Measurements from ENCODE around the gene PTCH2.

DNA sequence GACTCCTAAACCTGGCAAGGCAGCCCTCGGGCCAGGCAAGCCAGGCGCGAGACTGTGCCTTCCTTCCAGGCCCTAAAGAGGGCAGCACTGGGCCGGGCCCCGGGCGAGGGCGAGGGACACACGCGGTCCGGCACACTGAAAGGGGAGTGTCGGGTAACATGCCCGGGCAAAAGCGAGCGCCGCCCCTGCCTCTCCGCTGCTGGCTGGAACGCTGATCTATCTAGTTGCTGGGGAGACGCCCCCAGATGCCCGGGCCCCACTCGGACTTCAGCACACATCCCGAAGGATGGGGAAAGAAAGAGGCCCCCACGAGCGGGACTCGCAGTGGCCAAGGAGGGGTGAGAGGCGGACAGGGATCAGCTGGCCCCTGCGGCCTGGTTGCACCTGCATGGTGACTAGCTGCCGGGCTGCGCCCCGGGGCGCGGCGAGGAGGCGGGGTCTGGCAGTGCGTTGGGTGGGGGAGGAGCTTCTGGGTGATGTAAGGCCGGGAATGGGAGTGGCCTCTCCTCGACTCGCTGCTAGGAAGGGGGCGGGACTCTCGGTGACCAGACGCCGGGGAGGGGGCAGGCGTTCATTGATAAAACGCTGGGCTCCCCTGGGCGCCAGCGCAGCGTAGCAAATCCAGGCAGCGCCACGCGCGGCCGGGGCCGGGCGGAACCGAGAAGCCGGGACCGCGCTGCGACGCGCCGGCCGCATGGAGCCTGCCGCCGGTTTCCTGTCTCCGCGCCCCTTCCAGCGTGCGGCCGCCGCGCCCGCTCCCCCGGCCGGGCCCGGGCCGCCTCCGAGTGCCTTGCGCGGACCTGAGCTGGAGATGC, 43.1 kb downstream of the PTCH2 start, which contains the start of gene PLK3:
- TF ChIP-seq RARB (CRISPR knock-in tag; IDR thresholded peaks at IDR 0.05) (no peak), ZC3H10 (CRISPR knock-in tag; IDR thresholded peaks at IDR 0.05) (0 out of 2 replicates have a peak, but pooled peaks have one; percentile 10), SNAI2 (CRISPR knock-in tag; IDR thresholded peaks at IDR 0.05) (peak; percentile 70; the same call in 1 of the 2 replicates), ARNTL (CRISPR knock-in tag; IDR thresholded peaks at IDR 0.05; ENCODE audit: borderline replicate concordance, low read depth) (no peak), PPARA (CRISPR knock-in tag; IDR thresholded peaks at IDR 0.05; ENCODE audit: borderline replicate concordance) (no peak), ZNF70 (CRISPR knock-in tag; IDR thresholded peaks at IDR 0.05) (no peak; the same call in 1 of the 2 replicates), ZFP3 (CRISPR knock-in tag; IDR thresholded peaks at IDR 0.05) (no peak)
- TF ChIP-seq, protein P1, sequence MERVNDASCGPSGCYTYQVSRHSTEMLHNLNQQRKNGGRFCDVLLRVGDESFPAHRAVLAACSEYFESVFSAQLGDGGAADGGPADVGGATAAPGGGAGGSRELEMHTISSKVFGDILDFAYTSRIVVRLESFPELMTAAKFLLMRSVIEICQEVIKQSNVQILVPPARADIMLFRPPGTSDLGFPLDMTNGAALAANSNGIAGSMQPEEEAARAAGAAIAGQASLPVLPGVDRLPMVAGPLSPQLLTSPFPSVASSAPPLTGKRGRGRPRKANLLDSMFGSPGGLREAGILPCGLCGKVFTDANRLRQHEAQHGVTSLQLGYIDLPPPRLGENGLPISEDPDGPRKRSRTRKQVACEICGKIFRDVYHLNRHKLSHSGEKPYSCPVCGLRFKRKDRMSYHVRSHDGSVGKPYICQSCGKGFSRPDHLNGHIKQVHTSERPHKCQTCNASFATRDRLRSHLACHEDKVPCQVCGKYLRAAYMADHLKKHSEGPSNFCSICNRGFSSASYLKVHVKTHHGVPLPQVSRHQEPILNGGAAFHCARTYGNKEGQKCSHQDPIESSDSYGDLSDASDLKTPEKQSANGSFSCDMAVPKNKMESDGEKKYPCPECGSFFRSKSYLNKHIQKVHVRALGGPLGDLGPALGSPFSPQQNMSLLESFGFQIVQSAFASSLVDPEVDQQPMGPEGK (CRISPR knock-in tag; IDR thresholded peaks at IDR 0.05; ENCODE audit: borderline replicate concordance) = peak; percentile 47; the same call in 1 of the 2 replicates
- TF ChIP-seq, protein P2, sequence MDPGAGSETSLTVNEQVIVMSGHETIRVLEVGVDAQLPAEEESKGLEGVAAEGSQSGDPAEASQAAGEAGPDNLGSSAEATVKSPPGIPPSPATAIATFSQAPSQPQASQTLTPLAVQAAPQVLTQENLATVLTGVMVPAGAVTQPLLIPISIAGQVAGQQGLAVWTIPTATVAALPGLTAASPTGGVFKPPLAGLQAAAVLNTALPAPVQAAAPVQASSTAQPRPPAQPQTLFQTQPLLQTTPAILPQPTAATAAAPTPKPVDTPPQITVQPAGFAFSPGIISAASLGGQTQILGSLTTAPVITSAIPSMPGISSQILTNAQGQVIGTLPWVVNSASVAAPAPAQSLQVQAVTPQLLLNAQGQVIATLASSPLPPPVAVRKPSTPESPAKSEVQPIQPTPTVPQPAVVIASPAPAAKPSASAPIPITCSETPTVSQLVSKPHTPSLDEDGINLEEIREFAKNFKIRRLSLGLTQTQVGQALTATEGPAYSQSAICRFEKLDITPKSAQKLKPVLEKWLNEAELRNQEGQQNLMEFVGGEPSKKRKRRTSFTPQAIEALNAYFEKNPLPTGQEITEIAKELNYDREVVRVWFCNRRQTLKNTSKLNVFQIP (CRISPR knock-in tag; IDR thresholded peaks at IDR 0.05; ENCODE audit: borderline replicate concordance, low read depth) = no peak
- TF ChIP-seq, protein P3, sequence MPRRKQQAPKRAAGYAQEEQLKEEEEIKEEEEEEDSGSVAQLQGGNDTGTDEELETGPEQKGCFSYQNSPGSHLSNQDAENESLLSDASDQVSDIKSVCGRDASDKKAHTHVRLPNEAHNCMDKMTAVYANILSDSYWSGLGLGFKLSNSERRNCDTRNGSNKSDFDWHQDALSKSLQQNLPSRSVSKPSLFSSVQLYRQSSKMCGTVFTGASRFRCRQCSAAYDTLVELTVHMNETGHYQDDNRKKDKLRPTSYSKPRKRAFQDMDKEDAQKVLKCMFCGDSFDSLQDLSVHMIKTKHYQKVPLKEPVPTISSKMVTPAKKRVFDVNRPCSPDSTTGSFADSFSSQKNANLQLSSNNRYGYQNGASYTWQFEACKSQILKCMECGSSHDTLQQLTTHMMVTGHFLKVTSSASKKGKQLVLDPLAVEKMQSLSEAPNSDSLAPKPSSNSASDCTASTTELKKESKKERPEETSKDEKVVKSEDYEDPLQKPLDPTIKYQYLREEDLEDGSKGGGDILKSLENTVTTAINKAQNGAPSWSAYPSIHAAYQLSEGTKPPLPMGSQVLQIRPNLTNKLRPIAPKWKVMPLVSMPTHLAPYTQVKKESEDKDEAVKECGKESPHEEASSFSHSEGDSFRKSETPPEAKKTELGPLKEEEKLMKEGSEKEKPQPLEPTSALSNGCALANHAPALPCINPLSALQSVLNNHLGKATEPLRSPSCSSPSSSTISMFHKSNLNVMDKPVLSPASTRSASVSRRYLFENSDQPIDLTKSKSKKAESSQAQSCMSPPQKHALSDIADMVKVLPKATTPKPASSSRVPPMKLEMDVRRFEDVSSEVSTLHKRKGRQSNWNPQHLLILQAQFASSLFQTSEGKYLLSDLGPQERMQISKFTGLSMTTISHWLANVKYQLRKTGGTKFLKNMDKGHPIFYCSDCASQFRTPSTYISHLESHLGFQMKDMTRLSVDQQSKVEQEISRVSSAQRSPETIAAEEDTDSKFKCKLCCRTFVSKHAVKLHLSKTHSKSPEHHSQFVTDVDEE (CRISPR knock-in tag; IDR thresholded peaks at IDR 0.05) = no peak
- TF ChIP-seq, protein P4, sequence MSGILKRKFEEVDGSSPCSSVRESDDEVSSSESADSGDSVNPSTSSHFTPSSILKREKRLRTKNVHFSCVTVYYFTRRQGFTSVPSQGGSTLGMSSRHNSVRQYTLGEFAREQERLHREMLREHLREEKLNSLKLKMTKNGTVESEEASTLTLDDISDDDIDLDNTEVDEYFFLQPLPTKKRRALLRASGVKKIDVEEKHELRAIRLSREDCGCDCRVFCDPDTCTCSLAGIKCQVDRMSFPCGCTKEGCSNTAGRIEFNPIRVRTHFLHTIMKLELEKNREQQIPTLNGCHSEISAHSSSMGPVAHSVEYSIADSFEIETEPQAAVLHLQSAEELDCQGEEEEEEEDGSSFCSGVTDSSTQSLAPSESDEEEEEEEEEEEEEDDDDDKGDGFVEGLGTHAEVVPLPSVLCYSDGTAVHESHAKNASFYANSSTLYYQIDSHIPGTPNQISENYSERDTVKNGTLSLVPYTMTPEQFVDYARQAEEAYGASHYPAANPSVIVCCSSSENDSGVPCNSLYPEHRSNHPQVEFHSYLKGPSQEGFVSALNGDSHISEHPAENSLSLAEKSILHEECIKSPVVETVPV (CRISPR knock-in tag; IDR thresholded peaks at IDR 0.05) = no peak
